ENCODE measurements around the gene ADCYAP1R1. TPM values are rescaled to one million over a fixed set of nuclear protein-coding genes. Genes with fewer than 3 reads are reported as not detected.

ADCYAP1R1 gene
- total RNA-seq, 1 donor from 2014 or later = 12.0 TPM

DNA sequence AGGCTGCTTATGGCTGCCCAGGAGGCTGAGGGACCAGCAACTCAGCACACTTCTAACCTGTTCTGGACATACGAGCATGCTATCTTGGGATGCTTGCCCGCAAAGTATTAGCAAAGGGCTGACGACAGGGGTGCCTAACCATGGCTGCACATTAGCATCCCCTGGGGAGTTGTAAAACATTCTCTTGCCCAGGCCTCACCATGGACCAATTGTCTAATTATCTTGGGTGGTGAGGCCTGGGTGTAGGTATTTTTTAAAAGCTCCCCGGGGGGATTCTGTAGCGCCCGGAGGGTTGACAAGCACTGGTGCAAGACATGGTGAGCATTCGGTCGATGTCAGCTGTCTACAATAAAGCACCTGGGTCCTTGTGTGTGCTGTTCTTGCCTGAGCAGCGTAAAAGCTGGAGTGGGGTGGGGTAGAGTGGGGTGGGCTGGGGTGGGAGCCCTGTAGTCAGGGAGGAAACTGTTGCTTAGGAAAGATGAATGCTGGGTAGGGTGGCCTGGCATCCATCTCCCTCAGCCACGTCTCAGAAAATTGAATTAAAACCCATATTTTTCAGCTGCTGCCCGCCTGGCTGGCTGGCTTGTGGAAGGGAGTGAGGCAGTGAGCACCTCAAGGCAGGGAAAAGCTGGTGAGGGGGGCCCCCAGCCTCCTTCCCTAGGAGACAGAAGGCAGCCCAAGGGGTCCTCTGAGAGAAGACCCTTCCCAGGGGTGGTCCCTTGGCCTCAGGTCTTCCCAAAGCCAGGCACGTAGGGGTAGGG lies 2.9 kb upstream of the ADCYAP1R1 start:
- no peak overlapping the region for H3K27ac ChIP-seq
- TF ChIP-seq POLR2AphosphoS5 (IDR thresholded peaks at IDR 0.05; ENCODE audit: insufficient read depth in 1 of 2, low read depth in 1 of 2) (no peak), POLR2A (IDR thresholded peaks at IDR 0.05) (no peak)
- TF ChIP-seq, protein P1, sequence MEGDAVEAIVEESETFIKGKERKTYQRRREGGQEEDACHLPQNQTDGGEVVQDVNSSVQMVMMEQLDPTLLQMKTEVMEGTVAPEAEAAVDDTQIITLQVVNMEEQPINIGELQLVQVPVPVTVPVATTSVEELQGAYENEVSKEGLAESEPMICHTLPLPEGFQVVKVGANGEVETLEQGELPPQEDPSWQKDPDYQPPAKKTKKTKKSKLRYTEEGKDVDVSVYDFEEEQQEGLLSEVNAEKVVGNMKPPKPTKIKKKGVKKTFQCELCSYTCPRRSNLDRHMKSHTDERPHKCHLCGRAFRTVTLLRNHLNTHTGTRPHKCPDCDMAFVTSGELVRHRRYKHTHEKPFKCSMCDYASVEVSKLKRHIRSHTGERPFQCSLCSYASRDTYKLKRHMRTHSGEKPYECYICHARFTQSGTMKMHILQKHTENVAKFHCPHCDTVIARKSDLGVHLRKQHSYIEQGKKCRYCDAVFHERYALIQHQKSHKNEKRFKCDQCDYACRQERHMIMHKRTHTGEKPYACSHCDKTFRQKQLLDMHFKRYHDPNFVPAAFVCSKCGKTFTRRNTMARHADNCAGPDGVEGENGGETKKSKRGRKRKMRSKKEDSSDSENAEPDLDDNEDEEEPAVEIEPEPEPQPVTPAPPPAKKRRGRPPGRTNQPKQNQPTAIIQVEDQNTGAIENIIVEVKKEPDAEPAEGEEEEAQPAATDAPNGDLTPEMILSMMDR (IDR thresholded peaks at IDR 0.05) = no peak
- no peaks in the 10 kb centered on the region for H3K36me3 ChIP-seq
- H3K4me3 ChIP-seq = no peak overlapping the region
- H3K9me3 ChIP-seq = no peaks in the 10 kb centered on the region
- peaks cover 7% of the 10 kb centered on the region for H3K4me1 ChIP-seq
- intact Hi-C loops (cut with DNase I) = no loop called here
- DNase-seq (ENCODE audit: extremely low spot score in 2 of 2) = no peak
- H3K27me3 ChIP-seq = no peaks in the 10 kb centered on the region

DNA sequence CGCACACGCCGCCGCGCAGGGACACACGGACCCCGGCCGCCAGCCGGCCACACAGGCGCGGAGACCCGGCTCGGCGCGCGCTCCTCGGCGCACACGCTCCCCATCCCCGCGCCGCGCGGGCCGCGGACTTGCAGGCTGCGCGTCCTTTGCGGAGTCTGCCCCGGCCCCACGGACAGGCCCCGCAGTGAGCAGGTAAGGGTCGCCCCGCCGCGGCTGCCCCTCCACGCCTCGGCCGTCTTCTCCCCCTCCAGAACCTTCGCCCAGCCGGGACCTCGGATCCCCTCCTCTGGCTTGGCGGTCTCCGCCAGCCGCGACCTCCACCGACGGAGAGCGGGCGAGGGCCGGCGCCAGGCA lies 356 bp downstream of the ADCYAP1R1 start:
- Histone ChIP-seq H3K4me1 (peaks cover 7% of the 10 kb centered on the region), H3K4me3 (peak overlapping the region; percentile 55 to 57), H3K27me3 (no peaks in the 10 kb centered on the region), H3K36me3 (no peaks in the 10 kb centered on the region), H3K9me3 (no peaks in the 10 kb centered on the region), H3K27ac (peak overlapping the region; percentile 53)
- intact Hi-C loops (cut with DNase I) = no loop called here
- no peak for DNase-seq (ENCODE audit: extremely low spot score in 2 of 2)
- TF ChIP-seq POLR2AphosphoS5 (IDR thresholded peaks at IDR 0.05; ENCODE audit: insufficient read depth in 1 of 2, low read depth in 1 of 2) (no peak), POLR2A (IDR thresholded peaks at IDR 0.05) (no peak)
- TF ChIP-seq, protein P1 (IDR thresholded peaks at IDR 0.05) = no peak

DNA sequence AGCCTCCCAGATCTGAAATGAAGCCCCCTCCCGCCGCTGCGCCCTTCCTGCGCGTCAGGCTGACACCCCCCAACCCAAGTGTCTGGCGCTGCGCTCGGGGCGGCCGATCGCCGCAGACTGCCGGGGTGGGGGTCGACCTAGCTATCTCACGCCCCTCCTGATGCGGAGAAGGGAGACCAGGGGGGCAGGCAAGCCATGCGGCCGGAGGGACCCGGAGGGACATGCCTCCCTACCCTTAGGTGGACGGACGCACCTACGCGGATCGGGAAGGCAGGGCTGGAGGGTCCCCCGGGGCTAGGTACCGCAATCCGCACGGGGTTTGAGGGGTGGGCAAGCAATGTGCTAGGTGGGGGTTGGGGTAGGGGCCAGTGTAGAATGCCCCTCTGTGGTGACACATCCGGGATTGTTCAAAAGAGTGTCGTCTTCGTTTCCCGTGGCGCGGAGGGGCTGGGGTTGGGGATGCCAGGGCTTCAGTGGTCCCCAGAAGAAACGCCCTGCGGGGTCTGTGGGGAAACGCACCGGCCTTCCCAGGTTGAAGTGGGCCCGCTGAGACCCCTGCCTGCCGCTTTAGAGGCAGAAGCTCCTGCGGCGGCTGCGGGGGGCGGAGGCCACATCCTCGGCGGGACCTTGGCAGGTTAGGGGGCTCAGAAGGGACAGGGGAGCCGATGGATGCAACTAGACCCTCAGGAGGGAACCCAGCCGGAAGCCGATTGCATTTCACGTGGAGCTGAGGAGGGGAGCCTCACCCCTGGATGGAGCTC lies 913 bp downstream of the ADCYAP1R1 start:
- TF ChIP-seq POLR2AphosphoS5 (IDR thresholded peaks at IDR 0.05; ENCODE audit: insufficient read depth in 1 of 2, low read depth in 1 of 2) (no peak), POLR2A (IDR thresholded peaks at IDR 0.05) (no peak)
- TF ChIP-seq, protein P1 (IDR thresholded peaks at IDR 0.05) = no peak
- no peak for DNase-seq (ENCODE audit: extremely low spot score in 2 of 2)
- no peaks in the 10 kb centered on the region for H3K36me3 ChIP-seq
- no peaks in the 10 kb centered on the region for H3K27me3 ChIP-seq
- peak overlapping the region; percentile 53 for H3K27ac ChIP-seq
- H3K4me1 ChIP-seq = peaks cover 7% of the 10 kb centered on the region
- H3K9me3 ChIP-seq = no peaks in the 10 kb centered on the region
- intact Hi-C loops (cut with DNase I) = no loop called here
- H3K4me3 ChIP-seq = peak overlapping the region; percentile 55 to 57

DNA sequence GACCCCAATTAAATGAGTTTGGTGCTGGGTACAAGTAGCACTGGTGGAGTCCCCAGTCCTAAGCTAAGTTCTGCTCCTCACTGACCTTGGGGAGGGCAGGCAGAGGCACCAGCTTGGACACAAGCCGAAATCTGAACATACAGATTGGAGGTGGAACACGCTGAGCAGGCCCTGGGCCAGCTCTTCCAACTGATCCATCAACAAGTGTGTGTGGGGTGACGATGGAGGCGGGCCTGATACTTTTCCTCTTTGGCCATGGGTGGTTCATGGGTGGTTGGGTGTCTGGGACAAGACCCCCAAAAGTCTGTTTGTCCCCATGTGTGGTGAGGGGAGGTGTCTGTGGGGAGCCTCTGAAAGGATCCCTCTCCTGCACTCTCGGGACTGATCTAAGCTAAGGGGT lies 1.9 kb downstream of the ADCYAP1R1 start:
- Histone ChIP-seq H3K4me1 (peaks cover 7% of the 10 kb centered on the region), H3K27ac (no peak overlapping the region), H3K36me3 (no peaks in the 10 kb centered on the region), H3K27me3 (no peaks in the 10 kb centered on the region), H3K4me3 (peak overlapping the region; percentile 55 to 57), H3K9me3 (no peaks in the 10 kb centered on the region)
- intact Hi-C loops (cut with DNase I) = no loop called here
- DNase-seq (ENCODE audit: extremely low spot score in 2 of 2) = no peak
- TF ChIP-seq, protein P1 (IDR thresholded peaks at IDR 0.05) = no peak
- no peak for TF ChIP-seq POLR2AphosphoS5 (IDR thresholded peaks at IDR 0.05; ENCODE audit: insufficient read depth in 1 of 2, low read depth in 1 of 2)
- no peak for TF ChIP-seq POLR2A (IDR thresholded peaks at IDR 0.05)
